SHP77 treated with DMSO at 0.1 percent for 48 hours (cell line): ENCODE results near the gene MDM4.
"Not testable (repeated sequence)": the region's sequence is repeated elsewhere in the genome, so short reads cannot be mapped to it uniquely, and the experiment has no call there.

Source experiments
- DNase-seq: peaks from one replicate; lab custom pipeline; 2025; lab: John Stamatoyannopoulos, UW

MDM4 gene

GRCh38 chr1:204562075-204562990, 46.1 kb downstream of the MDM4 start:
- no peak for DNase-seq

GRCh38 chr1:204563307-204563706, 47.1 kb downstream of the MDM4 start:
- DNase-seq, result no peak

GRCh38 chr1:204563780-204564179, 47.6 kb downstream of the MDM4 start:
- no peak for DNase-seq

DNA sequence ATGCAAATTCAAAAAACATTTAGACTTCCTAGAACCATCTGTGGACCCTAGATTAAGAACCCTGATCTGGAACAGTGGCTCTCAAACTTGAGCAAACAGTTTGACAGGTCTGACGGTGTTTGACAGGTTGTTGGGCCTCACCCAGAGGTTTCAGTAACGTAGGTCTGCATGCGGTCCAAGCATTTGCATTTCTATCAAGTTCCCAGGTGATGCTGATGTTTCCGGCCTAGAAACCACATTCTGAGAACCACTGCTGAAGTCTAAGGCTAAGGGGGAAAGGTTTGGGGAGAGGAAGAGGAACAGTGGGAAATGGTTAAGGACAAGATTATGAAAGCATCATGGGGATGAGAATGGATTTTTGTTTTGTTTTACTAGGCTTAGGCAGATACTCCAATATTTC, 48.6 kb downstream of the MDM4 start:
- no peak for DNase-seq

- peak; percentile 78 for DNase-seq
These were observed 49.7 kb downstream of the MDM4 start for GRCh38 chr1:204565617-204566582.

GRCh38 chr1:204566583-204566955, 50.4 kb downstream of the MDM4 start:
- no peak for DNase-seq

DNA sequence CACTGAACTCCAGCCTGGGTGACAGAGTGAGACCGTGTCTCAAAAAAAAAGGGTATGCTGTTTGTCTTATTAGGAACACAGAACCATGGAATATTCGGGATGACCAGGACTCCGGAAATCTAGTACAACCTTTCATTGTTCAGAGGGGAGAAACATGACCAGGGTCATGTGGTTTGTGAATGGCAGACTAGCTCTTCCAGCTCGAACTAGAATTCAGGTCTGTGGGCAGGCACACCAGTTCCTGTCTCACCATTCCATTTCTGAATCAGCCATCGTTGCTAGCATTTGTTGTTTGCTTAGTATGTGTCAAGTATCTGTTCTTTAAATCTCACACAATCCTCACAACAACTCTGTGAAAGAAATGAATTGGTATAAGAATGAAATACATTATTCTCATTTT, 50.9 kb downstream of the MDM4 start:
- no peak for DNase-seq

DNA sequence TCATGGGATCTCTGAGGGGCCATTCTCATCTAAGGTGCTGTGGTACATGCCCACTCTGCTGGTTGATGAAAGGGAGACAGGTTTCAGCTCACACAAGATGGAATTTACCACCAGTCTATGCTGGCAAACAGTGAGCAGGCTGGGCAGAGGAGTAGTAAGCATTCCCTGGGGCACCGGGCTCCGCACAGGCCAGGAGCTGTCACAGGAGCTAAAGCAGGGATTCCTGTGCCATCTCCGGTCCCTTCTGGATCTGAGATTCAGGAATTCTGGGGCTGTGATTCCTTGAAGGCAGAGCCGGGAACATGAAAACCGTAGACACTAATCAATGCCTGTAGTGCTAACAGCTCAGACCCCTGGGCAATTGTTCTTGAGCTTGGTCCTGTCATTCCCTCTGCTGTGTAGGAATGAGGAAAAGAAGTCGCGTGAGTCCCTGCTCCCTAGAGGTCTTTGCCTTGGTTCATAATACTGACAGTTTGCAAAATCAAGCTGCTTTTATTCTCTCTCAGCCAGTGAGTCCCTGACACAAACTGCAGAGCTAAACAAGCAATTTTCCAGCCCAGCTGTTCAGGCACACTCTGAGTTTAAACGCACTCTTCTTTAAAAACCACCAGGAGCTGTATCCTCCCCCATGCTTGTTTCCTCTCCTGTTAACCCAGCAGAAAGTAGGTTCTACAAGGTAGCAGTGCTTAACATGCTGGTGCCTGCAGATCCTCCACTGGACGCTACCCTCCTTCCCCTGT, 52.5 kb downstream of the MDM4 start:
- no peak for DNase-seq

DNA sequence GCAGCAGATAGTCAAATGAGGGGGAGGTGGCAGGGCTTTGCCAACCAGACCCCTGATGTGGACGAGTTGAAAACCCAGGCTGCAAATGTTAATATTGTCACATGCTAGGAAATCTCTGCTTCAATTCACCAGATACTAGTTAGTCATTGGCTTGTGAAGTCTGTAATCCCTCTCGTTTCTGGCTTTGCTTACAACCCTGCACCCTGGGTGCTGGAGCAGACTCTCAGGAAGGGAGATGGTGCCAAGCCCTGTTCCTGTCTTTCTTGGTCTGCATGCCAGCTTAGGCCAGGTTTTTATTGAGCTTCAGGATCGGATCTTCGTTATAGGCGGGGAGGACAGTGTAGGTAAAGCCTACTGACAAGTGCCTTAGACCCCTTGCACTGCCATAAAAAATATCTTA, 53.3 kb downstream of the MDM4 start:
- no peak for DNase-seq

- DNase-seq, result not testable (repeated sequence)
These were observed 53.8 kb downstream of the MDM4 start for GRCh38 chr1:204570021-204570420.

GRCh38 chr1:204571128-204571527, 54.9 kb downstream of the MDM4 start:
- DNase-seq, result no peak

DNA sequence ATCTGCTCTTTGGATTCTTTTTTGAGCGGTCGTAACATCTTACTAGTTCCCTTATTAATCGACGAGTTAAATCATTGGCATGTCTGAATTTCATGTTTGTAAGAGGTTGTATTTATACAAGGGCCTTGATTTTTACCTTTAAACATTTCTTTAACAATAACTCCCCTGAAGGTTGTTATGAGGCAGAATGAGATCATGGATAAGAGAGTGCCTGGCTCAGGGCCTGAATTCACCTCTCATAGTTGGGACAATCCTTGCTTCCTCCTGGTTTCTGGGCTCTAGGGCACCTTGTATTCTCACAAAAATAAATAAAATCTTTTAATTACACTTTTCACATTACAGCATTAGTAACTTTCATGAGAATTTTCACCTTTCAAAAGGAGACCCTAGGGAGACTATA, 55.4 kb downstream of the MDM4 start:
- no peak for DNase-seq

GRCh38 chr1:204572923-204573922, 57.0 kb downstream of the MDM4 start:
- no peak for DNase-seq

DNA sequence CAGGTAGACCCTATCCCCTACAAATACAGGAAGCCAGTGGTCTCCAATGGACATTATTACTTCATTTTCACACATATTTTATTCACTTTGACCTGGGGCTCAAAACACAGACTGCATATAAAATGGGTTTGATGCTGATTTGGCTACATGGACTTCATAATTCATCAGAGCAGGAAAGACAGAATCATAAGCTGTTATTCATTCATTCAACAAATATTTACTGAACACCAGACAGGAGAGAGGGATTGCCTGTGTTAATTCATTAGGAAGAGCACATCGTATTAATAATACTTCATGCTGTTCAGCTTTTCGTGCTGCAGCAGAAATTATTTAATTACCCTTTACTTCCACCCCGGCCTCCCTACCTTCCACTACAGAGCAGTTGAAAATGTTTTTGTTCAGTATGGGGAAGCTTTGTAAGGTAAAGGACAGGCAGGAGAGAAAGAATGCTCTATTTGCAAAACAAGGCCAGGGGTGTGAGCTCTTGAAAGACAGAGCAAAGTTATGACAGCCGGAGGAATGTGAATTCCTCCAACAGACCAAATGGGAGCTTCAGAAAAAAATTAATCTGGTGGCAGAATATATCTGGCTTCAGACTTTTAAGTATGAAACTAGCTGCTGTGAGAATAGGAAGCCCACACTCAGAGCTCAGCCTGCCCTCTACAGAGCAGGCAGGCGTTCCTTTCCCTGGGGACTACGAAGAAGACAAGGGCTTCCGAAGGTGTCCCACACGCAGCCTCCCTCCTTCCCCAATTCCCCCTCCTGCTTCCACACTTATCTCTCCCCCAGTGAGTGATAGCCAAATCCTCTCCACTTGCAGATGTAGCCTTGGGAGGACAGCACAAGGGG, 58.0 kb downstream of the MDM4 start:
- DNase-seq, result peak; percentile 22

- DNase-seq, result no peak
These were observed 58.6 kb downstream of the MDM4 start for GRCh38 chr1:204574865-204575163.

- DNase-seq, result no peak
These were observed 59.3 kb downstream of the MDM4 start for GRCh38 chr1:204575221-204576190.

- no peak for DNase-seq
These were observed 60.2 kb downstream of the MDM4 start for GRCh38 chr1:204576422-204576821.

GRCh38 chr1:204577794-204578478, 61.7 kb downstream of the MDM4 start:
- DNase-seq, result no peak
